Myocyte (in vitro differentiated cells): ENCODE measurements around the gene HDAC5. TPM values are rescaled to one million over a fixed set of nuclear protein-coding genes. Genes with fewer than 3 reads are reported as not detected.
A peak's percentile ranks its signal among the peaks of the same experiment; 100 is the strongest.
"Not testable (repeated sequence)": the region's sequence is repeated elsewhere in the genome, so short reads cannot be mapped to it uniquely, and the experiment has no call there.

ENCODE experiments used
- DNase-seq: peaks from one replicate; pipeline ENCODE4 v3.0.0-alpha.2; 2012; ENCODE audit warnings: low read depth
- polyA plus RNA-seq: library from polyadenylated mRNA; unstranded; fragments of >200 nt; gene quantifications from one replicate; pipeline ENCODE4 v1.2.1, GENCODE V29; 2012; ENCODE audit warnings: missing spikeins
- total RNA-seq: library from RNA; depleted of rRNA; stranded (reverse); fragments of >200 nt; gene quantifications from 2 replicates; pipeline ENCODE4 v1.2.3, GENCODE V29; 2014

HDAC5 gene
- total RNA-seq = 646 and 649 TPM in 2 replicates
- polyA plus RNA-seq = 153 TPM

GRCh38 chr17:44123356-44124117 is at the start of gene HDAC5:
HDAC5 (minus strand) TSS chr17:44123641; CDS start chr17:44117515, 6,126 bp downstream.
- peak; percentile 95 for DNase-seq

GRCh38 chr17:44171931-44172455 is 48.6 kb upstream of the HDAC5 start:
- DNase-seq = peak; percentile 13

- DNase-seq = peak; percentile 87
Observed at GRCh38 chr17:44170499-44171201, 47.2 kb upstream of the HDAC5 start, which contains the start of gene ASB16. ASB16 (plus strand) TSS chr17:44170704; CDS start chr17:44170790, 86 bp downstream.

- DNase-seq = no peak
Observed at GRCh38 chr17:44170135-44170498, 46.7 kb upstream of the HDAC5 start.

GRCh38 chr17:44167181-44167861 is 43.9 kb upstream of the HDAC5 start:
- DNase-seq = no peak

DNA sequence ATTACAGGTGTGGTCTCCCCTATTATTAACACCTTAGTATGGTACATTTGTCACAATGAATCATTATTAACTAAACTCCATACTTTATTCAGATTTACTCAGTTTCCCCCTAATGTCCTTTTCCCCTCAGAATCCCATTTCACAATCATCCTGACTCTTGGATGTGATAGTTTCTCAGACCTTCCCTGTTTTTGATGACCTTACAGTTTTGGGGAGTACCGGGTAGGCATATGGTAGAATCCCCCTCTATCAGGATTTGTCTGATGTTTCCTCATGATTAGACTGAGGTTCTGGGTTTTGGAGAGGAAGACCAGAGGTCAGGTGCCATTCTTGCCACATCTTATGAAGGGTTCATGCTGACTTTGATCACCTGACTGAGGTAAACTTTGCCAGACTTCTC is 41.0 kb upstream of the HDAC5 start:
- no peak for DNase-seq

- no peak for DNase-seq
Observed at GRCh38 chr17:44159519-44160210, 36.2 kb upstream of the HDAC5 start.

GRCh38 chr17:44155488-44155887 is 32.0 kb upstream of the HDAC5 start:
- no peak for DNase-seq

DNA sequence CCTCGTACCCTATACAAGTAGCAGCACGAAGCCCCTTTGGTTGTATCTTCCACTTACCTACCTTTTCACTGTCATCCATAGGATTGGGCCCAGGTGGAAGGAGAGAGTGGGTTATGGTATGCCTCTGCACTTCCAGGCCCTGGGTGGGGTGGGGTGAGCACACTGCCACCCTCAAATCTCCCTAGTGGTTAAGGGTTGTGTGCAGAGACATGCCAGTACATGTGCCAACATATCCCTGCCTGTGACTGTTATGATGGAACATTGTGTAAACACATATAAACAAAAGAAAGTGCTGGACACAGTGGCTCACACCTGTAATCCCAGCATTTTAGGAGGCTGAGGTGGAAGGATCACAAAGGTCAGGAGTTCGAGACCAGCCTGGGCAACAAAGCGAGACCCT is 29.4 kb upstream of the HDAC5 start:
- no peak for DNase-seq

DNA sequence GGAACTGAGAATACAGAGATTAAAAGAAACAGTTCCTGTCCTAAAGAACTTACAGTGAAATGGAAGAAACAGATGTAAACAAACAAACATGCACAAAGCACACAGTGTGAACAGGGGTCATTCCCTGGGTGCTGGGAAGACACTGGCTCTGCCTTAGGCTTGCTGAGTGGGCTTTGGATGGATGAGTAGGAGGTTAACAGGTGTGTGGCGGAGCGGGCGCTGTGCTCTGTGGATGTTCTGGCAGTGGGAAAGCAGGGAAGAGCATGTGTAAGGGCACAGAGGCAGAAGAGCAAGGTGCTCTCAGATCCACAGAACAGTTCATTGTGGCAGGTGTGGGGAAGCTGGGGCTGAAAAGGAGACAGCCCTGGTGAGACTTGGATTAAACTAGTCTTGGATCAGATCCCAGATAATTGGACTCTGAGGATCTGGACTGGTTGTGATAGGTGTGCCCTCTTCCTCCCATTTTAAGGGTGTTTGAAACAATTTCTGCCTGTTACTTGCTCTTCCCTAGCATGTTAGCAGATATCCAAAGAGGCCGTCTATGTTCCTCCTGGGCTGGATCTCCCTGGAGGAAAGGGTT is 26.4 kb upstream of the HDAC5 start:
- DNase-seq = no peak

DNA sequence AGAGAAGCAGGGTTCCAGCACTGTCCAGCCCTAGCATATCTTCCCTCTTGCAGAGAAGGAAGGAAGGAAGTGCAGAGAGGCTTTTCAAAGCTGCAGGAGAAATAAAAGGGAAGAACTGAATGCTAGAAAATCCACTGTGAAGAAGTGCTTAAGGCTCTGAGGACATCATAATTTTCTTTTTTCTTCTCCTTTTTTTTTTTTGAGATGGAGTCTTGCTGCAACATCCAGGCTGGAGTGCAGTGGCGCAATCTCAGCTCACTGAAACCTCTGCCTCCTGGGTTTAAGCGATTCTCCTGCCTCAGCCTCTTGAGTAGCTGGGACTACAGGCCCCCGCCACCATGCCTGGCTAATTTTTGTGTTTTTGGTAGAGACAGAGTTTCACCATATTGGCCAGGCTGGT is 25.6 kb upstream of the HDAC5 start:
- DNase-seq = not testable (repeated sequence)

- no peak for DNase-seq
Observed at GRCh38 chr17:44147812-44148211, 24.4 kb upstream of the HDAC5 start.

- DNase-seq = no peak
Observed at GRCh38 chr17:44146375-44147346, 23.2 kb upstream of the HDAC5 start.

GRCh38 chr17:44144966-44145739 is 21.7 kb upstream of the HDAC5 start:
- DNase-seq = no peak

- not testable (repeated sequence) for DNase-seq
Observed at GRCh38 chr17:44143921-44144320, 20.5 kb upstream of the HDAC5 start.

- DNase-seq = peak; percentile 97
Observed at GRCh38 chr17:44137891-44138709, 14.7 kb upstream of the HDAC5 start.

DNA sequence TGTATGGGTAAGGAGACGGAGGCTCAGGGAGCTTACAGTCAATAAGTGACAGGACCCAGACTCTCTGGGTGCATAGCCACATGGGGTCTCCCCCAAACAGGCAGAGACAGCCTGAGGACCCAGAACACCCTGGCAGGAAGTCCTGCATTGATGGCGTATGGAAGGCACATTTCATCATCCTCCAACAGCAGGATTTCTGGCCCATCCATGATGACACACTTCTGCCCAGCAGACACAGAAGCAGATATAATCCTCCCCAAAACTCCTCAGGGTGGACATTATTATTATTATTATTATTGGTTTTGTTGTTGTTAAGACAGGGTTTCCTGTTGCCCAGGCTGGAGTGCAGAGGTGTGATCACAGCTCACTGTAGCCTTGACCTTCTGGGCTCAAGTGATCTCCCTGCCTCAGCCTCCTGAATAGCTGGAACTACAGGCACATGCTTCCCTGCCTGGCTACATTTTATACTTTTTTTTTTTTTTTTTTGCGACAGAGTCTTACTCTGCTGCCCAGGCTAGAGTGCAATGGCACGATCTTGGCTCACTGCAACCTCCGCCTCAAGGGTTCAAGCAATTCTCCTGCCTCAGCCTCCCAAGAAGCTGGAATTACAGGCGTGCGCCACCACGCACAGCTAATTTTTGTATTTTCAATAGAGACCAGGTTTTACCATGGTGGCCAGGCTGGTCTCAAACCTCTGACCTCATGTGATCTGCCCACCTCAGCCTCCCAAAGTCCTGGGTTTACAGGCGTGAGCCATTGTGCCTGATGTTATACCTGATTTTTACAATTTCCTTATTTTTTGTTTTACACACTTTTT is 11.5 kb upstream of the HDAC5 start:
- no peak for DNase-seq
